OCI-LY3 (cell line): ENCODE data around the gene HCLS1.
"Not testable (repeated sequence)": the region's sequence is repeated elsewhere in the genome, so short reads cannot be mapped to it uniquely, and the experiment has no call there.

Source experiments
- H2AFZ ChIP-seq: fragments of 200-600, 300-600 bp; shearing (Covaris generic); 2 replicates; pipeline ENCODE4 v1.6.0; 2014; ENCODE audit warnings: antibody characterized with exemption, low read depth, low read length
- H3K27ac ChIP-seq: fragments of 200-600, 300-600 bp; sonication (generic); 2 replicates; pipeline ENCODE4 v1.5.1; 2014; ENCODE audit warnings: mild to moderate bottlenecking, low read length, moderate library complexity, mixed read lengths
- H3K27me3 ChIP-seq: fragments of 200-600, 300-600 bp; sonication (generic); 2 replicates; pipeline ENCODE4 v1.6.1; 2014; ENCODE audit warnings: low read depth, low read length, mixed read lengths
- H3K36me3 ChIP-seq: fragments of 200-600, 300-600 bp; sonication (generic); replicated peaks from 2 replicates; pipeline ENCODE3; 2014; ENCODE audit warnings: low read depth, low read length, mixed read lengths
- H3K4me1 ChIP-seq: fragments of 300-600, 200-600 bp; sonication (generic); 2 replicates; pipeline ENCODE4 v1.6.1; 2014; ENCODE audit warnings: low read length, mixed read lengths
- H3K4me2 ChIP-seq: fragments of 200-600, 300-600 bp; sonication (generic); 2 replicates; pipeline ENCODE4 v1.6.1; 2014; ENCODE audit warnings: low read length, mixed read lengths
- H3K4me3 ChIP-seq: fragments of 300-600, 200-600 bp; sonication (generic); 2 replicates; pipeline ENCODE4 v1.5.1; 2014; ENCODE audit warnings: antibody characterized with exemption, mild to moderate bottlenecking, low read length, moderate library complexity
- H3K79me2 ChIP-seq: fragments of 300-600, 200-600 bp; shearing (Covaris generic); 2 replicates; pipeline ENCODE4 v1.6.1; 2014; ENCODE audit warnings: mild to moderate bottlenecking, low read length, mixed read lengths
- H3K9ac ChIP-seq: fragments of 300-600, 200-600 bp; shearing (Covaris generic); 2 replicates; pipeline ENCODE4 v1.6.0; 2014; ENCODE audit warnings: mild to moderate bottlenecking, low read length, moderate library complexity
- H3K9me3 ChIP-seq: fragments of 200-600, 300-600 bp; shearing (Covaris generic); 2 replicates; pipeline ENCODE4 v1.6.1; 2014; ENCODE audit warnings: low read length, mixed read lengths; ENCODE audit not compliant: insufficient read depth
- H4K20me1 ChIP-seq: fragments of 200-600, 300-600 bp; sonication (generic); 2 replicates; pipeline ENCODE4 v1.6.1; 2016; ENCODE audit warnings: low read length, mixed read lengths; ENCODE audit not compliant: insufficient read depth
- EZH2phosphoT487 ChIP-seq: fragments of 200-600 bp; shearing (Covaris generic); IDR thresholded peaks from 2 replicates; pipeline ENCODE4 v1.6.1; 2018; ENCODE audit warnings: antibody characterized with exemption, mixed run types, low read depth
- TF ChIP-seq, protein P1 (sequence below): fragments of 200-600, 300-600 bp; sonication (generic); IDR thresholded peaks from 2 replicates; pipeline ENCODE4 v1.5.1; 2014; ENCODE audit warnings: antibody characterized with exemption, low read length, low read depth

HCLS1 gene

DNA sequence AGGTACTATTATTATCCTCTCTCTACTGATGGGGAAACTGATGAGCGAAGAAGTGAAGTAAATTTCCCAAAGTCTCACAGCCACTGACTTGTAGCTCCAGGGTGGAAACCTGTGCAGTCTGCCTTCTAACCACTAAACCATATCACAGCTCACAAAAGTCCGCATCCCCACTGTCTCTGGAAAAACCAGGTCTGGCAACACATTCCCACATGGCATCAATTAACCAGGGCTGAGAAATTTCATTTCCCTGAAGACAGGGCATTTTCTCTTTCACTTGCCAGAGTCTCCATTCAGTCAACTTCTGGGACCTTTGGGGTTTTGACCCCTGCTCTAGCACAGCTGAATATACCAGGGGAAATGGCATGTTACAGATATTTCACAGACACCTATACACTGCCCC, 41.0 kb downstream of the HCLS1 start:
- Histone ChIP-seq H3K4me1 (peaks cover 6% of the 10 kb centered on the region), H3K9ac (no peak overlapping the region), H3K9me3 (no peaks in the 10 kb centered on the region), H2AFZ (no peak overlapping the region), H3K79me2 (no peaks in the 10 kb centered on the region), H3K27me3 (no peaks in the 10 kb centered on the region), H3K4me2 (no peak overlapping the region), H3K36me3 (no peaks in the 10 kb centered on the region), H3K4me3 (no peak overlapping the region), H4K20me1 (no peaks in the 10 kb centered on the region), H3K27ac (no peak overlapping the region)
- no peak for TF ChIP-seq EZH2phosphoT487
- TF ChIP-seq, protein P1, sequence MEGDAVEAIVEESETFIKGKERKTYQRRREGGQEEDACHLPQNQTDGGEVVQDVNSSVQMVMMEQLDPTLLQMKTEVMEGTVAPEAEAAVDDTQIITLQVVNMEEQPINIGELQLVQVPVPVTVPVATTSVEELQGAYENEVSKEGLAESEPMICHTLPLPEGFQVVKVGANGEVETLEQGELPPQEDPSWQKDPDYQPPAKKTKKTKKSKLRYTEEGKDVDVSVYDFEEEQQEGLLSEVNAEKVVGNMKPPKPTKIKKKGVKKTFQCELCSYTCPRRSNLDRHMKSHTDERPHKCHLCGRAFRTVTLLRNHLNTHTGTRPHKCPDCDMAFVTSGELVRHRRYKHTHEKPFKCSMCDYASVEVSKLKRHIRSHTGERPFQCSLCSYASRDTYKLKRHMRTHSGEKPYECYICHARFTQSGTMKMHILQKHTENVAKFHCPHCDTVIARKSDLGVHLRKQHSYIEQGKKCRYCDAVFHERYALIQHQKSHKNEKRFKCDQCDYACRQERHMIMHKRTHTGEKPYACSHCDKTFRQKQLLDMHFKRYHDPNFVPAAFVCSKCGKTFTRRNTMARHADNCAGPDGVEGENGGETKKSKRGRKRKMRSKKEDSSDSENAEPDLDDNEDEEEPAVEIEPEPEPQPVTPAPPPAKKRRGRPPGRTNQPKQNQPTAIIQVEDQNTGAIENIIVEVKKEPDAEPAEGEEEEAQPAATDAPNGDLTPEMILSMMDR, result no peak

DNA sequence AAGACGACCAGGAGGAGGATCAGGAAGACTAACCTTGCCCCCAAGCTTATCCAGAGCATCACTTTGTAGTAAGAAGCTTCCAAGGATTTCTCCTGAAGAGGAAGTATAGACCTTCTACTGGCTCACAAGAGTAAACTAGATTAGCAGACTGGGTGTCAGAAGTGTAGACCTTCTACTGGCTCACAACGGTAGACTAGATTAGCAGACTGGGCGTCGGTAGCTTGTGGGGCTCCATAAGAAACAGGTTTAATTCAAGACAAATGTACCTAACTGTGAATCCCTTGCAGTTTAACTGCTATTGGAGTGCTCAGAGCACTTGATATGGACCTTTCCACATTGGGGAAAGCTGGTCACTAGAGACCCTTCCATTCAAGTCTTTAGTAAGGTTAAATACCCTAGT, 54.6 kb downstream of the HCLS1 start:
- Histone ChIP-seq H3K4me2 (no peak overlapping the region), H3K4me1 (no peaks in the 10 kb centered on the region), H3K9ac (no peak overlapping the region), H4K20me1 (no peaks in the 10 kb centered on the region), H3K27me3 (no peaks in the 10 kb centered on the region), H3K36me3 (no peaks in the 10 kb centered on the region), H3K27ac (no peak overlapping the region), H3K9me3 (no peaks in the 10 kb centered on the region), H3K4me3 (no peak overlapping the region), H3K79me2 (no peaks in the 10 kb centered on the region), H2AFZ (no peak overlapping the region)
- TF ChIP-seq EZH2phosphoT487, result no peak
- TF ChIP-seq, protein P1, result no peak

DNA sequence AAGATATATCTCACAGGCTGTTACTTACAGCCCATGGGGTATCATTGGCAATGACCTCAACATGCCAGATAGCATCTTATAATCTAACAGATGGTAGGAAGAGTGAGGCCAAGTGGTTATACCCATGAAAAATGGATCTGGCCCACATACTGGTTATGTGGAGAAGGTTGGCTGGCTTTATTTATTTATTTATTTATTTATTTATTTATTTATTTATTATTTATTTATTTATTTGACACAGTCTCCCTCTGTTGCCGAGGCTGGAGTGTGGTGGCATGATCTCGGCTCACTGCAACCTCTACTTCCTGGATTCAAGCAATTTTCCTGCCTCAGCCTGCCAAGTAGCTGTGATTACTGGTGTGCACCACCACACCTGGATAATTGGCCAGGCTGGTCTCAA, 55.9 kb downstream of the HCLS1 start:
- Histone ChIP-seq H3K4me3 (no peak overlapping the region), H3K4me2 (no peak overlapping the region), H3K9ac (no peak overlapping the region), H3K27ac (no peak overlapping the region), H3K36me3 (no peaks in the 10 kb centered on the region), H2AFZ (no peak overlapping the region), H4K20me1 (no peaks in the 10 kb centered on the region), H3K4me1 (no peaks in the 10 kb centered on the region), H3K9me3 (no peaks in the 10 kb centered on the region), H3K79me2 (no peaks in the 10 kb centered on the region), H3K27me3 (no peaks in the 10 kb centered on the region)
- TF ChIP-seq, protein P1, result no peak
- no peak for TF ChIP-seq EZH2phosphoT487

DNA sequence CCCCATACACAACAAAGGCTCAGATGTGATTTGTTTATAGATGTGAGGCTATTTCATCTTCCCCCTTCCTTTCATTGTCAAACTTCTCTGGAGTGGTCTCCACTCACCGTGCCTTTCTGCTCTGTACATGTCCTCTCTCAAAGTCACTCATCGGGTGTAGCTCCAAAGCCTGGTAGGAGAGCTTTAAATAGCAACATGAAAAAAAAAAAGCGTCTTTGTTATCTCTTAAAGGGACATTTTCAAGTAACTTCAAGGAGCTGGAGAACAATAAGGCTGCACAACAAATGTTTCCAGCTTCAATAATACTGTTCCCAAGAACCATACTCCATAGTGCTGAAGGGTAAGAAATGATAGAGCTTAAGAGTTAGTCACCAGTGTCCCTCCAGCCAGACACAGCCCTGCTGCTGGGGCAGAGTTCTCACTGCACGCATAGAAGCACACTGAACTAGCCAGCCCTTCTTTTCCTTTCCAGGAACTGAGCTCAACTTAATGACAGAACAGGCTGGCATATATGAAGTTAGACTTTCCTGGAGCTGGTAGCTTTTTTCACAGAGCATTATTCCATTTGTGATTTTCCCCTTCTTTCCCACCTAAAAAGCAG, 59.4 kb downstream of the HCLS1 start:
- Histone ChIP-seq H3K27me3 (no peaks in the 10 kb centered on the region), H3K36me3 (no peaks in the 10 kb centered on the region), H3K4me2 (no peak overlapping the region), H2AFZ (no peak overlapping the region), H3K4me3 (no peak overlapping the region), H3K27ac (no peak overlapping the region), H4K20me1 (no peaks in the 10 kb centered on the region), H3K79me2 (no peaks in the 10 kb centered on the region), H3K9ac (no peak overlapping the region), H3K9me3 (no peaks in the 10 kb centered on the region), H3K4me1 (no peaks in the 10 kb centered on the region)
- no peak for TF ChIP-seq EZH2phosphoT487
- TF ChIP-seq, protein P1, result no peak

DNA sequence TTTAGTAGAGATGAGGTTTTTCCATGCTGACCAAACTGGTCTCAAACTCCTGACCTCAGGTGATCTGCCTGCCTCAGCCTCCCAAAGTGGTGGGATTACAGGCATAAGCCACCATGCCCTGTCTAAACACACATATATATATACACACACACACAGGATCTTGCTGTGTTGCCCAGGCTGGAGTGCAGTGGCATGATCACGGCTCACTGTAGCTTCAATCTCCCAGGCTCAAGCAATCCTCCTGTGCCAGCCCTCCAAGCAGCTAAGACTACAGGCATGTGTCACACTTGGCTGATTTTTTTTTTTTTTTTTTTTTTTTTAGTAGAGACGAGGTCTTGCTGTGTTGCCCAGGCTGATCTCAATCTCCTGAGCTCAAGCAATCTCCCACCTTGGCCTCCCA, 60.8 kb downstream of the HCLS1 start:
- H3K9me3 ChIP-seq, H3K4me3 ChIP-seq, H3K9ac ChIP-seq, H3K36me3 ChIP-seq, H3K4me2 ChIP-seq, H3K79me2 ChIP-seq, H2AFZ ChIP-seq, H3K27ac ChIP-seq, H3K27me3 ChIP-seq, H3K4me1 ChIP-seq, H4K20me1 ChIP-seq: not testable (repeated sequence)
